Adrenal gland (tissue), 5 donors: Measurements from ENCODE around the gene CEACAM4.

ENCODE experiments used
- POLR2A ChIP-seq, 2 donors: fragments of 450-650 bp; IDR thresholded peaks; one replicate each; pipeline ENCODE4 v1.6.1; 2017; ENCODE audit warnings: antibody characterized with exemption in 2 of 2, mild to moderate bottlenecking in 2 of 2, moderate library complexity in 1 of 2
- TF ChIP-seq, protein P1 (sequence below), 6 experiments: fragments of 450-650 bp in 4 of 6; fragments of 200-600 bp in 2 of 6; sonication (generic) in 1 of 6; IDR thresholded peaks; 1 replicate in 5 of 6; 2 replicates in 1 of 6; pipeline versions ENCODE4 v1.5.1 to v1.8.0; 2016 to 2021; ENCODE audit warnings: antibody characterized with exemption in 6 of 6, mild to moderate bottlenecking in 2 of 6, moderate library complexity in 1 of 6
- donor health status: DM: no; HTN: no; CAD: no.

DNA sequence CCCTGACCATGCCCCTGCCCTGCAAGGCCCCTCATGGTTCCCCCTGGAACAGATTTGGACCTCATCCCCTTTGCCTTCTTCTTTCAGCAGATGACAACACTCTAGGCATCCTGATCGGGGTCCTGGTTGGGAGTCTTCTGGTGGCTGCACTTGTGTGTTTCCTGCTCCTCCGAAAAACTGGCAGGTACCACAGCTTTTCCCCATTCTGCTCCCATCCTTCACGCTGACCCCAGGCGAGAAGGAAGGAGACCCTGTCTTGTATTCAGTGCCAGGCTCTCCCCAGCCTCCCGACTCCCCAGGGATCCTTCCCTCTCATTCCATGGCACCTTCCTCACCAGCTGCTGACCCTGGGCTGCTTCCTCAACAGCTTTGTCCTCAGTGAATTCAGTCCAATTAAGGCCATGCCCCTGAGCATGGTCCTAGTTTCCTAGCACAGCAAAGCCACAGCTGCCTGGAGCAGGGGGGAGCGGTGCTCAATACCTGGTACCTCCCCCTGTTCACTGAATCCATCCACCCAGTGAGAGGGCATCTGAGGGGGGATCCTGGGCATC, 42.5 kb downstream of the CEACAM4 start:
- TF ChIP-seq, protein P1, sequence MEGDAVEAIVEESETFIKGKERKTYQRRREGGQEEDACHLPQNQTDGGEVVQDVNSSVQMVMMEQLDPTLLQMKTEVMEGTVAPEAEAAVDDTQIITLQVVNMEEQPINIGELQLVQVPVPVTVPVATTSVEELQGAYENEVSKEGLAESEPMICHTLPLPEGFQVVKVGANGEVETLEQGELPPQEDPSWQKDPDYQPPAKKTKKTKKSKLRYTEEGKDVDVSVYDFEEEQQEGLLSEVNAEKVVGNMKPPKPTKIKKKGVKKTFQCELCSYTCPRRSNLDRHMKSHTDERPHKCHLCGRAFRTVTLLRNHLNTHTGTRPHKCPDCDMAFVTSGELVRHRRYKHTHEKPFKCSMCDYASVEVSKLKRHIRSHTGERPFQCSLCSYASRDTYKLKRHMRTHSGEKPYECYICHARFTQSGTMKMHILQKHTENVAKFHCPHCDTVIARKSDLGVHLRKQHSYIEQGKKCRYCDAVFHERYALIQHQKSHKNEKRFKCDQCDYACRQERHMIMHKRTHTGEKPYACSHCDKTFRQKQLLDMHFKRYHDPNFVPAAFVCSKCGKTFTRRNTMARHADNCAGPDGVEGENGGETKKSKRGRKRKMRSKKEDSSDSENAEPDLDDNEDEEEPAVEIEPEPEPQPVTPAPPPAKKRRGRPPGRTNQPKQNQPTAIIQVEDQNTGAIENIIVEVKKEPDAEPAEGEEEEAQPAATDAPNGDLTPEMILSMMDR (IDR thresholded peaks at IDR 0.05) = no peak
- no peak for TF ChIP-seq POLR2A (IDR thresholded peaks at IDR 0.05)
